ENCODE measurements around the gene CABP4.
A peak's percentile ranks its signal among the peaks of the same experiment; 100 is the strongest.

CABP4 gene

GRCh38 chr11:67482275-67482826, 27.2 kb downstream of the CABP4 start:
- DNase-seq (ENCODE audit: low read depth in 2 of 3, low spot score in 1 of 3): no peak

GRCh38 chr11:67482827-67483798, 28.0 kb downstream of the CABP4 start, which contains the start of gene AIP:
TSS of gene AIP (plus strand) at chr11:67483026. CDS start at chr11:67483159, 133 bp downstream.
- DNase-seq (ENCODE audit: low read depth in 2 of 3, low spot score in 1 of 3): peak; percentile 96 to 98 (median 97)

GRCh38 chr11:67483831-67484665, 28.9 kb downstream of the CABP4 start:
- DNase-seq (ENCODE audit: low read depth in 2 of 3, low spot score in 1 of 3): no peak

- peak in 1 of 3 donors; percentile 64 for DNase-seq (ENCODE audit: low read depth in 2 of 3, low spot score in 1 of 3)
These were observed 29.7 kb downstream of the CABP4 start for GRCh38 chr11:67484847-67485311.

GRCh38 chr11:67485873-67486361, 30.8 kb downstream of the CABP4 start:
- DNase-seq (ENCODE audit: low read depth in 2 of 3, low spot score in 1 of 3): peak in 1 of 3 donors; percentile 66

GRCh38 chr11:67486481-67487195, 31.5 kb downstream of the CABP4 start:
- no peak for DNase-seq (ENCODE audit: low read depth in 2 of 3, low spot score in 1 of 3)

GRCh38 chr11:67489203-67489884, 34.2 kb downstream of the CABP4 start:
- DNase-seq (ENCODE audit: low read depth in 2 of 3, low spot score in 1 of 3): no peak

GRCh38 chr11:67489885-67490726, 35.0 kb downstream of the CABP4 start:
- DNase-seq (ENCODE audit: low read depth in 2 of 3, low spot score in 1 of 3): no peak

- DNase-seq (ENCODE audit: low read depth in 2 of 3, low spot score in 1 of 3): no peak
These were observed 35.5 kb downstream of the CABP4 start for GRCh38 chr11:67490727-67491065.

GRCh38 chr11:67491276-67492068, 36.3 kb downstream of the CABP4 start:
- no peak for DNase-seq (ENCODE audit: low read depth in 2 of 3, low spot score in 1 of 3)

- DNase-seq (ENCODE audit: low read depth in 2 of 3, low spot score in 1 of 3): no peak
These were observed 37.0 kb downstream of the CABP4 start for GRCh38 chr11:67492069-67492727.

- no peak for DNase-seq (ENCODE audit: low read depth in 2 of 3, low spot score in 1 of 3)
These were observed 37.8 kb downstream of the CABP4 start for GRCh38 chr11:67492801-67493547.

- DNase-seq (ENCODE audit: low read depth in 2 of 3, low spot score in 1 of 3): no peak
These were observed 38.6 kb downstream of the CABP4 start for GRCh38 chr11:67493548-67494370.

- no peak for DNase-seq (ENCODE audit: low read depth in 2 of 3, low spot score in 1 of 3)
These were observed 39.4 kb downstream of the CABP4 start for GRCh38 chr11:67494371-67495233.
